ENCODE measurements around the gene FRMD4A.

FRMD4A gene

DNA sequence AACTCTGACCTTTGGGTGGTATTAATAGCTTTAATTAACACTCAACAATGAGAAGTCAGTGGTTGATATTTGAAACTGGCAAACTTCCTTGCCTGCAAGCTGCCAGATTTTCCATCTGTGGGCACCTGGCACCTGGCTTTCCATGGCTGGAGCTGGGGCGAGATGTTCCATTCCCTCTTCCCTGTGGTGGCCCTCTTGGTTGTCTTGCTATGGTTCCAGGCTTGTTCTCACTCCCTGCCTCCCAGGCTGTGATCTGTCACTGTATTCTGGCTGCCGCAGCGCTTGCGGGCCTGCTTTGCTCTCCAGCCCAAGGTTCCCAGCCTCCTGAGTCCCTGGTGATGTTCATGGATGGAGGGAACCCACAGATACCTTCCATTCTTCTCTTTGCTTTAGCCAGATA is 201.0 kb downstream of the FRMD4A start:
- no peak overlapping the region for H3K4me3 Mint-ChIP-seq
- no peaks in the 10 kb centered on the region for H3K36me3 Mint-ChIP-seq (ENCODE audit: low read depth)
- peaks cover 23% of the 10 kb centered on the region for H3K27me3 Mint-ChIP-seq
- H3K4me1 Mint-ChIP-seq (ENCODE audit: low read depth) = no peaks in the 10 kb centered on the region
- no peak overlapping the region for H3K27ac Mint-ChIP-seq
- no peaks in the 10 kb centered on the region for H3K9me3 Mint-ChIP-seq
- DNase-seq = no peak

DNA sequence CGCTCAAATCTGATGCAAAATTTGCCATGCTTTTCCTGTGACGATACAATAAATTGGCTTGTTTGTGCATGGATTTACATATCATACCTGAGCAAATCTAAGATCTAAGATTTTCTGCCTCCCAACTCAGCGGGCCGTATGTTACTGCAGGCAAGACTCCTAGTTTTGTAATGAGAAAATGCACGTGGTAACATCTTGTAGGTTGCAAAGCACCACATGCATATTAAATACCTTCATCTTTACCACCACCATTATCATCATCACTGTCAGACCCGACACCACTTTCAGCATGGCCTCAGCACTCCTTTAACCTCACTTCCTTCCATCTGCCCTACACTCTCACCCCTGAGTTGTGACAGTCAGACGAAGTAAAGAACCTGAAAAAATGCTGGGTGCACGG is 202.2 kb downstream of the FRMD4A start:
- Mint-ChIP-seq H3K4me1 (ENCODE audit: low read depth) (no peaks in the 10 kb centered on the region), H3K9me3 (no peaks in the 10 kb centered on the region), H3K27me3 (peaks cover 13% of the 10 kb centered on the region), H3K4me3 (no peak overlapping the region), H3K27ac (no peak overlapping the region), H3K36me3 (ENCODE audit: low read depth) (no peaks in the 10 kb centered on the region)
- DNase-seq = no peak

DNA sequence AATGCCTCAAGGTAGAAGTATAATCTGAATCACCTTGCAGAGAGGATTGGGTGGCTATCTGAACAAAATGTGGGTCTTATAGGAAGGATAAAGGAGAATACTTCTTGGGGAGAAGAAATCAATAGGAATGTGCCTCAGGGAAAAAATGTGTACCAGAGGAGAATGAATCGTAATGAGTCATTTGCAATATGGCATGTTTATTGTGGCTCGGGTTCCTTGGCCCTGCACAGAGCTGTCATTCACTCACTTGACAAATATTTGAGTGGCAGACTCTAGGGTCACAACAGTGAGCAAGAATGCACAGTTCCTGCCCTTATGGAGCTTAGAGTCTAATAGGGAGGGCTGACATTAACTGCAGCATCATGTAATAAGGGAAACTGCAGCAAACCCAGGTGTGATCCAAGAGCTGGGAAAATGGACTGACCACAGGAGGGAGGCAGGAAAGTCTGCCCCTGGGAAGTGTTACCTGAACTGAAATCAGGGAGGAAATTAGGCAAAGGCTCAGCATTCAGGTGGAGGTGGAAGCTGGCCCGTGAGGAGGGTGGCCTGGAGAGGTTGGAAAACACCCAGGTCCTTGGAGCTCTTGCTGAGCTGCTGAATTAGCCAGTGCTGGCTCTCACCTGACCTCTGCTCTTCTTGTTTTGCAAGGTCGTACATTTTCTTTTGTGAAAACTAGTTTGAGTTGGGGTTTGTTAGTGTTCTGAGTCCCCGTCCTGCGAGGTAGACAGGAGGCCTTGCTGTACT is 203.9 kb downstream of the FRMD4A start:
- H3K27me3 Mint-ChIP-seq = peaks cover 13% of the 10 kb centered on the region
- H3K27ac Mint-ChIP-seq = no peak overlapping the region
- no peak for DNase-seq
- no peaks in the 10 kb centered on the region for H3K4me1 Mint-ChIP-seq (ENCODE audit: low read depth)
- no peaks in the 10 kb centered on the region for H3K36me3 Mint-ChIP-seq (ENCODE audit: low read depth)
- H3K9me3 Mint-ChIP-seq = no peaks in the 10 kb centered on the region
- no peak overlapping the region for H3K4me3 Mint-ChIP-seq

DNA sequence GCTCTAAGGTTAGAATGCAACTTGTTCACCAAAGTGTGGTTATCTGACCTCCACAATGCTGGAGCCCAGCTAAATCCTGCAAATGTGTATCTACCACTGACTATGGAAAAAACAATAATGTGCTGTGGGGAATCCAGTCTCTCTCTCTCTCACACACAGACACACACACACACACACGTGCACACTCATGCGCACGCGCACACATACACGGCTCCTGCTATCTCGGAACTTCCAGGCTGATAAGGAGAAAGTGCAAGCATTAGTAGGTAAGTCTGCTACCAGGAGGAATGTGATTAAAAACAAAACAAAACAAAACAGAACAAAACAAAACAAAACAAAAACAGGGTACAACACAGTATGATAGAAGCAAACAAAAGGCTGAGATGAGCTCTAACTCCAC is 205.2 kb downstream of the FRMD4A start:
- H3K27ac Mint-ChIP-seq = no peak overlapping the region
- H3K9me3 Mint-ChIP-seq = no peaks in the 10 kb centered on the region
- DNase-seq = no peak
- peaks cover 9% of the 10 kb centered on the region for H3K27me3 Mint-ChIP-seq
- H3K4me1 Mint-ChIP-seq (ENCODE audit: low read depth) = no peaks in the 10 kb centered on the region
- H3K36me3 Mint-ChIP-seq (ENCODE audit: low read depth) = no peaks in the 10 kb centered on the region
- H3K4me3 Mint-ChIP-seq = no peak overlapping the region

DNA sequence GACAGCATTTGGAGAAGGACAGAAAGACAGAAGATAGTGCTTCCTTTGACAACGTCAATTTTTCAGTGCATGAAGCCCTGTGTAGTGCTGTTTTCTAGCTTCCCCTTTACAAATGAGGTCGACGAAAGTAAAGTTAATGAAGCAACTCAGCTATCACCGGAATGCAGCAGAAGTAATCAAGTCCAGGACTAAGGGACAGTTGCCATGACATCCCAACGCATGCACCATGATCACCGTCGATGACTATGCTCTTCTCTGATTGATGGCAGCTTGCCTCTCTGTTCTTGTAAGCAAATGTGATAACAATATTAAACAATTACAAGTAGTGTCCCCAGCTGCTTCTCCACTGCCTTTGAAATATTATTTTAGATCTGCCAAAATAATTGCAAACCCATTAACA is 205.8 kb downstream of the FRMD4A start:
- no peak overlapping the region for H3K27ac Mint-ChIP-seq
- H3K4me3 Mint-ChIP-seq = no peak overlapping the region
- H3K36me3 Mint-ChIP-seq (ENCODE audit: low read depth) = no peaks in the 10 kb centered on the region
- no peak for DNase-seq
- no peaks in the 10 kb centered on the region for H3K9me3 Mint-ChIP-seq
- no peaks in the 10 kb centered on the region for H3K4me1 Mint-ChIP-seq (ENCODE audit: low read depth)
- peaks cover 9% of the 10 kb centered on the region for H3K27me3 Mint-ChIP-seq

DNA sequence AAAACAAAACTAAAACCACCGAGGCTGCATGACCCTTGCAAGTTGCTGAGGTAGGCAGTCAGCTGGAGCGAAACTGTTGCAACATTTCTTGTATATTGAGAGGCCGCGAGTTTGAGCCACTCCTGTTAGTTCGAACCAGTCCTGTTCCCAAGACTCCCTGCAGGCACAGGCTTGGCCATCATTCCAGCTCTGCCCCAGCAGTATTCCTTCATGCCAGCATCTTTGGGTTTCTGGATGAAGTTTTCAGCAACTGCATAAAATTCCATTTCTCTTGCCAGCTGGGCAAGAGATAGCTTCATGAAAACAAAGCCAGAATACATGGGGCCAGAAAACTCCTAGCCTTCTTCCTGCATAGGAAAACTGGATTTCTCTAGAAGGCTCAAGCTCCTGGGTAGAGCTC is 207.6 kb downstream of the FRMD4A start:
- Mint-ChIP-seq H3K36me3 (ENCODE audit: low read depth) (no peaks in the 10 kb centered on the region), H3K9me3 (no peaks in the 10 kb centered on the region), H3K4me1 (ENCODE audit: low read depth) (no peaks in the 10 kb centered on the region), H3K27me3 (peaks cover 9% of the 10 kb centered on the region), H3K27ac (no peak overlapping the region), H3K4me3 (no peak overlapping the region)
- DNase-seq = no peak

DNA sequence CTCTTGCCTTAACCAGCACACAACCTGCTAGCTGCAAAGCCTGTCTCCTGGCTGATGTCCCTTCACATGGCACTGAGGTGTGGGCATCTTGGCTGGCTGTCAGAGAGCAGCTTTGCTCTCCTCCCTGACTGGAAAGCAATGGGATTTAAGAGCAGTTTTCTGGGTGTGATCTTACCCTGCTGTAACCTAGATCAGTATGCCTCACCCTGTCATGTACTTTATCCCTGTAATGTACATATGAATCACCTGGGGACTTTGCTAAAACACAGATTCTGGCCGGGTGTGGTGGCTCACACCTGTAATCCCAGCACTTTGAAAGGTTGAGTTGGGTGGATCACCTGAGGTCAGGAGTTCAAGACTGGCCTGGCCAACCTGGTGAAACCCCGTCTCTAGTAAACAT is 209.9 kb downstream of the FRMD4A start:
- Mint-ChIP-seq H3K27ac (no peak overlapping the region), H3K27me3 (no peaks in the 10 kb centered on the region), H3K4me1 (ENCODE audit: low read depth) (no peaks in the 10 kb centered on the region), H3K4me3 (no peak overlapping the region), H3K9me3 (no peaks in the 10 kb centered on the region), H3K36me3 (ENCODE audit: low read depth) (no peaks in the 10 kb centered on the region)
- DNase-seq = no peak

DNA sequence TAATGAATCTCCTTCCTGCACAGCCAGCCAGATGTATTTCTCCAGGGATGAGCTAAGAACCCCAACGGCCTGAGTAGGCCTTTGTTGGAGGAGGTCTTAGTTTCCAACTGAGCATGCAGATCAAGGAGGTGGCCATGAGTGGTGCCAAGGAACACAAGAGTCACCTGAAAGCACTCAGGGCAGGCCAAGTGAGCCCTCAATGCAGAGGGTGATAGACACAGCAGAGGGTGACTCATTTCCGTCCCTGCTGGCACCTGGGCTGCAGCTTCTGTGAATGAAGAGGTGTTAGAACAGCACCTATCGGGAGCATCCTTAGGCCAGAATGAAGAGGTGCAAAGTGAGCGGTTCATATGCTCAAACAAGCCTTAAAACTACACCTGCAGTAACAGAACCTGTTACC is 211.8 kb downstream of the FRMD4A start:
- no peaks in the 10 kb centered on the region for H3K4me1 Mint-ChIP-seq (ENCODE audit: low read depth)
- DNase-seq = no peak
- H3K36me3 Mint-ChIP-seq (ENCODE audit: low read depth) = no peaks in the 10 kb centered on the region
- no peak overlapping the region for H3K27ac Mint-ChIP-seq
- H3K9me3 Mint-ChIP-seq = no peaks in the 10 kb centered on the region
- H3K4me3 Mint-ChIP-seq = no peak overlapping the region
- no peaks in the 10 kb centered on the region for H3K27me3 Mint-ChIP-seq

DNA sequence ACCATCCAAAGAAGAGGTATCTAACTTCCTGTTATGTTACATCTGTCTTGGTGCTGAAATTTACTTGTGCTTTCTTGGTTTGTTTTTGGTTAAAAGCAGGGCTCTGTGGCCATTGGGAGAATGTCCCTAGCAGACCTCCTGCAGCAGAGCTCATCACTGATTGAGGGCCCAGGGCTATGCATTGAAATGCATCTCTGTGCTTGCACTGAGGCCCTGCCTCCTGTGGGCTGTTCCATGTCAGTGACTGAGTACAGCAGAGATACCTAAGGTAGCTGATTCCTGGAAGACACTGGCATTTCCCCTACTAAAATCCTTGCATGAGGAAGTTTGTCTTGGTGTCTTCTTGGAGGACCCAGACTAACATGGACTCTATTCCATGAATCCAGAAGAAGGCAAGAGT is 213.9 kb downstream of the FRMD4A start:
- no peak for DNase-seq
- H3K27me3 Mint-ChIP-seq = no peaks in the 10 kb centered on the region
- H3K4me1 Mint-ChIP-seq (ENCODE audit: low read depth) = no peaks in the 10 kb centered on the region
- no peaks in the 10 kb centered on the region for H3K9me3 Mint-ChIP-seq
- no peaks in the 10 kb centered on the region for H3K36me3 Mint-ChIP-seq (ENCODE audit: low read depth)
- no peak overlapping the region for H3K4me3 Mint-ChIP-seq
- H3K27ac Mint-ChIP-seq = no peak overlapping the region

DNA sequence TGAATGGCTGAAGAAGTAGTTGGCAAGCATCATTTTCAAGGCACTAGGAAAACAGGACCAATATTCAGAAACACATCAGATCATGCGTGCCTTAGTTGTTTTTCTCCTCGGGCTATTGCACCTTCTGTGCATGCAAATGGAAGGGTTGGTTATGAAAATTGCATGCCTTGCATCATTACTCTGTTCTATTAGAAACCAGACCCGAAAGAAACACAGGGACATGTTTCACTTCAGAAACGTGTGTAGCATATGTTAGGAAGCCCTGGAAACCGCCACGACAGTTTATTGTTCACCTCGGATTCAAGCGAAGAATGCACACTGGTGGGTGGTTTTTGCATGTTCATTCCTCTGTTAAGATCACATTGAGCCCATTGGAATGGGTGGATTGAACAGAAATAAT is 214.7 kb downstream of the FRMD4A start:
- Mint-ChIP-seq H3K4me1 (ENCODE audit: low read depth) (no peaks in the 10 kb centered on the region), H3K4me3 (no peak overlapping the region)

DNA sequence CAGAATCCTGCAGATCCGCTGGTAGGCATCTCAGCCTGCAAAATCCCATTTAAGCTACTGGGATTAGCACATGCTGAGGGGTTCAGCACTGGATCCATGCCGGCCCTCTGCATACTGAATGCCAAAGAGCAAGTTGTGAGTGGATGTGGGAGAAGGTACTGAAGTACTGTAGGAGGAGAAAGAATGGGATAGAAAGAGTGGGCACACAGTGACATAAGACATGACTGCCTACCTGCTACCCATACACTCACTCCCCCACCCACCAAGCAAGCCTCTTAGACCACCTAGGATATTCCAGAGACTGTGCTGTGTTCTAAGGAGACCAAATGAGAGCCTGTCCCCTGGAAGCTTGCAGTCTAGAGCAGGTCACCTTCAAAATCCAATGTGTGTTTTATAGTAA is 215.9 kb downstream of the FRMD4A start:
- Mint-ChIP-seq H3K27me3 (no peaks in the 10 kb centered on the region), H3K4me3 (no peak overlapping the region)
- no peak for DNase-seq

More for the DNA sequence above, 214.7 kb downstream of the FRMD4A start:
- Mint-ChIP-seq H3K9me3 (no peaks in the 10 kb centered on the region), H3K36me3 (ENCODE audit: low read depth) (no peaks in the 10 kb centered on the region), H3K27me3 (no peaks in the 10 kb centered on the region), H3K27ac (no peak overlapping the region)
- DNase-seq = no peak

DNA sequence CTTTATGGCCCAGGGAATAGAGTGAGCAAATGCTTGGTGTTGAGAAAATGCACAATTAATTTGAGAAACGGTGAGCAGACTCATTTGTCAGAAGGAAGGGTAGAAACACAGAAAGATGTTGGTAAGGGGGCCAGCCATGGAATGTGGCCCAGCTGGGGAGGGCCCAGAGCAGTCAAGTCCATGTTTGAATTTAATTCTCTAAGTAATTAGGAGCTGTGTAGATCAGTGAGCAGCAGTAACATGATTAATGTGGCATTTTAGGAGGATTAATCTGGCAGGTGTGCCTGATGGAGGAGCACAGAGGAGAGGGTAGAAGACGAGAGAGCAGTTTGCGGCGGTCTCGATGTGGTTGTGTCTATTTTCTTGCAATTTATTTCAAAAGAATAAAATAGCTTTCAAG is 218.7 kb downstream of the FRMD4A start:
- Mint-ChIP-seq H3K36me3 (ENCODE audit: low read depth) (no peaks in the 10 kb centered on the region), H3K9me3 (no peaks in the 10 kb centered on the region), H3K4me3 (no peak overlapping the region), H3K27me3 (peaks cover 19% of the 10 kb centered on the region), H3K27ac (no peak overlapping the region), H3K4me1 (ENCODE audit: low read depth) (no peaks in the 10 kb centered on the region)
- no peak for DNase-seq

More for the DNA sequence above, 215.9 kb downstream of the FRMD4A start:
- Mint-ChIP-seq H3K36me3 (ENCODE audit: low read depth) (no peaks in the 10 kb centered on the region), H3K27ac (no peak overlapping the region), H3K4me1 (ENCODE audit: low read depth) (no peaks in the 10 kb centered on the region), H3K9me3 (no peaks in the 10 kb centered on the region)

DNA sequence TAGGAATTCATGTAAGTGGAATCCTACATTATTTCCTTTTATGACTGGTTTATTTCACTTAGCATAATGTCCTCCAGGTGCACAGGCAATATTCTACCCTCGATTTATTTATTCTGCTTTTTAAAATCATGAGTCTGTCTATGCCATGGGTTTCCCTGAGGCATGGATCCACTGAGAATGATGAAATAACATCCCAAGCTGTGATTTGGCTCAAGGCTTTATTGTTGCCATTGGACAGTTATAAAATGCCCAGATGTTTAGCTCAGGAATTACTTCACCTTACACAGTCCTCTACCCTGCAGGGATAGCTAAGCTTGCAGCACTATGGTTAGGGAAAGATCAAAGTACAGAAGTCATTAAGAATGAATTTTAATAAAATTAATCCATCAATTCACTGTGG is 219.5 kb downstream of the FRMD4A start:
- H3K36me3 Mint-ChIP-seq (ENCODE audit: low read depth) = no peaks in the 10 kb centered on the region
- H3K27ac Mint-ChIP-seq = no peak overlapping the region
- DNase-seq = no peak
- H3K27me3 Mint-ChIP-seq = peaks cover 28% of the 10 kb centered on the region
- no peaks in the 10 kb centered on the region for H3K4me1 Mint-ChIP-seq (ENCODE audit: low read depth)
- no peak overlapping the region for H3K4me3 Mint-ChIP-seq
- H3K9me3 Mint-ChIP-seq = peaks cover 7% of the 10 kb centered on the region

DNA sequence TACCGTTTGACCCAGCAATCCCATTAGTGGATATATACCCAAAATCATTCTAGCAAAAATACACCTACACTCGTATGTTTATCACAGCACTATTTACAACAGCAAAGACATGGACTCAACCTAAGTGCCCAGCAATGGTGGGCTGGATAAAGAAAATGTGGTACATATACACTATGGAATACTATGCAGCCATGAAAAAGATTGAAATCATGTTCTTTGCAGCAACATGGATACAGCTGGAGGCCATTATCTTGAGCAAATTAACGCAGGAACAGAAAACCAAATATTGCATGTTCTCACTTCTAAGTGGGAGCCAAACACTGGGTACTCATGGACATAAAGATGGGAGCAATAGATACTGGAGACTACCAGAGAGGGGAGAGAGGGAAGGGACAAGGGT is 223.9 kb downstream of the FRMD4A start:
- peaks cover 10% of the 10 kb centered on the region for H3K9me3 Mint-ChIP-seq
- peaks cover 33% of the 10 kb centered on the region for H3K27me3 Mint-ChIP-seq
- no peaks in the 10 kb centered on the region for H3K36me3 Mint-ChIP-seq (ENCODE audit: low read depth)
- DNase-seq = no peak
- no peak overlapping the region for H3K27ac Mint-ChIP-seq
- H3K4me1 Mint-ChIP-seq (ENCODE audit: low read depth) = no peaks in the 10 kb centered on the region
- H3K4me3 Mint-ChIP-seq = no peak overlapping the region

DNA sequence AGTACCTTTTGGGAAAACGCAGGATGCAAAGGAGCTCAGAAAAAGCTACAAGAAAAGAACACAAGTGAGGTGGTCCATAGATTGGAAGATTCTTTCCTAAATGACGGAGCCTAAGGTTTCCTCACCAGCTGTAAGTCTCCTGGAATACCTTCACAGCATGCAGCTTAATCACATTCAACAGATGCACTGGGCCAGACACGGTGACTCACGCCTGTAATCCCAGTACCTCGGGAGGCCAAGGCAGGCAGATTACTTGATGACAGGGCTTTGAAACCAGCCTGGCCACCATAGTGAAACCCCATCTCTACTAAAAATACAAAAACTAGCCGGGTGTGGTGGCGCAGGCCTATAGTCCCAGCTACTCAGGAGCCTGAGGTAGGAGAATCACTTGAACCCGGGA is 228.7 kb downstream of the FRMD4A start:
- H3K27ac Mint-ChIP-seq = no peak overlapping the region
- H3K36me3 Mint-ChIP-seq (ENCODE audit: low read depth) = no peaks in the 10 kb centered on the region
- H3K27me3 Mint-ChIP-seq = peaks cover 14% of the 10 kb centered on the region
- no peak overlapping the region for H3K4me3 Mint-ChIP-seq
- no peaks in the 10 kb centered on the region for H3K4me1 Mint-ChIP-seq (ENCODE audit: low read depth)
- no peak for DNase-seq
- peaks cover 10% of the 10 kb centered on the region for H3K9me3 Mint-ChIP-seq

DNA sequence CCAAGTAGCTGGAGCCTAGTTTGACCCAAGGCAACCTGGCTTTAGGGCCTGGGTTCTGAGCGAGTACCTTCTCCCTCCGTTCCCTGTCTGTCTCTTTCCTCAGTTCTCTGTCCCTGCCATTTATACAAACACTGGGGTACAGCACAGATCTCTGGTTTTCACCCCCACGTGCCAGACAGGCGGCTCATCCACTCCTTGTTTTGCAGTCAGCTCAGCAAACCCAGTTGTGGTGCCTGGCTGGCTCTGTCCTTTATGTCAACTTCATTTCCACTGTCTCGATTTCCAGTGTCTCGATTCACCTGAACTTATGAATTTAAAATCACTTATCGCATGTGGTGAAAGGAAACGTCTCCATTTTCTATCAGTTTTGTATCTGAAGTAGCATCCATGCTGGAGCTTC is 230.8 kb downstream of the FRMD4A start:
- H3K4me3 Mint-ChIP-seq = no peak overlapping the region
- no peaks in the 10 kb centered on the region for H3K36me3 Mint-ChIP-seq (ENCODE audit: low read depth)
- no peak for DNase-seq
- H3K27ac Mint-ChIP-seq = no peak overlapping the region
- no peaks in the 10 kb centered on the region for H3K27me3 Mint-ChIP-seq
- H3K4me1 Mint-ChIP-seq (ENCODE audit: low read depth) = no peaks in the 10 kb centered on the region
- H3K9me3 Mint-ChIP-seq = no peaks in the 10 kb centered on the region

All from activated T-cell treated with anti-CD3 and anti-CD28 coated beads, Interleukin-2, amount 50 U/mL, for 24 hours (primary cell).